Spleen (tissue), 11 donors: ENCODE measurements around the gene GABRA5. TPM values are rescaled to one million over a fixed set of nuclear protein-coding genes. Genes with fewer than 3 reads are reported as not detected.

Experiments
- DNase-seq: peaks from one replicate; pipeline ENCODE4 v3.0.0-alpha.2; 2020
- H3K27ac ChIP-seq, 8 donors: fragments of 200-600 bp; sonication (generic) in 7 of 8; 1 replicate in 4 of 8; 2 replicates in 4 of 8; pipeline versions ENCODE4 v1.5.0 to v1.8.0; 2016 to 2021; ENCODE audit warnings: inconsistent platforms in 4 of 8, mild to moderate bottlenecking in 4 of 8, moderate library complexity in 1 of 8
- H3K27me3 ChIP-seq, 7 donors: fragments of 200-600 bp; sonication (generic) in 6 of 7; replicated peaks in 1 of 7; 1 replicate in 4 of 7; 2 replicates in 3 of 7; pipeline versions ENCODE4 v1.5.0 to v1.8.0; 2016 to 2021; ENCODE audit warnings: inconsistent platforms in 3 of 7, mild to moderate bottlenecking in 1 of 7
- H3K36me3 ChIP-seq, 6 donors: fragments of 200-600 bp; sonication (generic) in 5 of 6; 1 replicate in 4 of 6; 2 replicates in 2 of 6; pipeline versions ENCODE4 v1.5.0 to v1.8.0; 2016 to 2021; ENCODE audit warnings: inconsistent platforms in 2 of 6
- H3K4me1 ChIP-seq, 6 donors: fragments of 200-600 bp; sonication (generic) in 5 of 6; 1 replicate in 3 of 6; 2 replicates in 3 of 6; pipeline versions ENCODE4 v1.5.0 to v1.8.0; 2016 to 2021; ENCODE audit warnings: inconsistent platforms in 3 of 6
- H3K4me3 ChIP-seq, 8 donors: fragments of 200-600 bp; sonication (generic) in 7 of 8; 1 replicate in 4 of 8; 2 replicates in 4 of 8; pipeline versions ENCODE4 v1.5.0 to v1.8.0; 2016 to 2021; ENCODE audit warnings: inconsistent platforms in 4 of 8, mild to moderate bottlenecking in 4 of 8, moderate library complexity in 2 of 8
- H3K9me3 ChIP-seq, 8 donors: fragments of 200-600 bp; sonication (generic) in 7 of 8; 1 replicate in 4 of 8; 2 replicates in 4 of 8; pipeline versions ENCODE4 v1.5.0 to v1.8.0; 2016 to 2021; ENCODE audit warnings: inconsistent platforms in 4 of 8
- CTCF ChIP-seq, 11 experiments: fragments of 200-600 bp in 7 of 11; fragments of 450-650 bp in 4 of 11; sonication (generic) in 4 of 11; IDR thresholded peaks in 8 of 11; conservative IDR thresholded peaks in 3 of 11; 1 replicate in 7 of 11; 2 replicates in 4 of 11; pipeline versions ENCODE4 v1.4.0 to v1.8.0; 2016 to 2021; ENCODE audit warnings: antibody characterized with exemption in 11 of 11, inconsistent platforms in 4 of 11, mild to moderate bottlenecking in 1 of 11
- POLR2A ChIP-seq, 3 donors: fragments of 450-650 bp; IDR thresholded peaks; one replicate each; pipeline ENCODE4 v1.5.1; 2017; ENCODE audit warnings: antibody characterized with exemption in 3 of 3, mild to moderate bottlenecking in 1 of 3
- POLR2AphosphoS5 ChIP-seq, 3 donors: sonication (generic); formaldehyde crosslinking; IDR thresholded peaks; one replicate each; pipeline ENCODE4 v1.5.1; 2017; ENCODE audit warnings: antibody characterized with exemption in 3 of 3
- WGBS, 5 donors: extraction: QIAGEN DNeasy Blood & Tissue Kit in 3 of 5; methylation state at CpG; one replicate each; pipeline versions ENCODE4 v1.1.5 to v1.1.7; 2013 to 2018; 5-methylcytosine and 5-hydroxymethylcytosine counted together
- intact Hi-C: fragments of 100-400 bp; cut with DNase I; formaldehyde crosslinking; loops from one replicate; pipeline ENCODE4 v1.15.0; 2023; ENCODE audit warnings: low total_unique reads
- polyA plus RNA-seq, 3 donors: library from polyadenylated mRNA; stranded (reverse); fragments of 200-250 nt; gene quantifications; one replicate each; pipeline ENCODE4 v1.2.1, GENCODE V29; 2013
- total RNA-seq, 7 donors: library from RNA; depleted of rRNA in 3 of 7; stranded (reverse); fragments of >200 nt in 3 of 7; fragmentation: NEBNext Ultra II Directional in 4 of 7; extraction: Animal tissue kit (Norgen Biotek cat#: 25700) in 4 of 7; gene quantifications; one replicate each; pipeline versions ENCODE4 v1.1.0 to v1.2.1, GENCODE V29; 2016 to 2021
- donor health status: healthy with polysubstance abuse.
- donor health status: DM: no; HTN: no; CAD: no; lungs with moderate emphysema.
- donor health status: DM: no; HTN: no; CAD: no.
- donor health status: Bipolar disorder and iron deficiency.
- donor health status: healthy.
- donor health status: DM: no; HTN: no; CAD: no.
- donor health status: DM: yes; HTN: yes; CAD: no.

The GABRA5 gene
- total and polyA plus RNA-seq, 10 donors: 0.02 to 0.85 (median 0.04) TPM; not detected in 7

- 81 to 93% (median 86%) methylated on average over 7 of the region's 7 CpGs for WGBS, 5 donors
- peaks cover 0 to 15% (median 4%) of the 10 kb centered on the region in 6 donors for H3K4me1 ChIP-seq
- intact Hi-C loops: loop anchor here (10.0 kb wide), 1 partner anchor 464 kb away; no protein-coding TSS in a partner anchor
- H3K9me3 ChIP-seq: peaks cover 0 to 10% (median 0%) of the 10 kb centered on the region in 8 donors
- H3K36me3 ChIP-seq: no peaks in the 10 kb centered on the region
- H3K27me3 ChIP-seq: peaks cover 0 to 55% (median 4%) of the 10 kb centered on the region in 7 donors
- no peak for DNase-seq
- no peak overlapping the region for H3K27ac ChIP-seq
- no peak overlapping the region for H3K4me3 ChIP-seq
- TF ChIP-seq POLR2A (IDR thresholded peaks at IDR 0.05): no peak
- TF ChIP-seq POLR2AphosphoS5 (IDR thresholded peaks at IDR 0.05): no peak
- TF ChIP-seq CTCF (IDR thresholded peaks at IDR 0.05 in 8 of 11, conservative IDR thresholded peaks at IDR 0.05 in 3 of 11): no peak
Observed at GRCh38 chr15:26890451-26890850, 23.6 kb downstream of the GABRA5 start.

- Histone ChIP-seq H3K27ac (no peak overlapping the region), H3K4me1 (peaks cover 0 to 15% (median 4%) of the 10 kb centered on the region in 6 donors), H3K9me3 (peaks cover 0 to 10% (median 0%) of the 10 kb centered on the region in 8 donors), H3K4me3 (no peak overlapping the region), H3K36me3 (no peaks in the 10 kb centered on the region), H3K27me3 (peaks cover 0 to 55% (median 4%) of the 10 kb centered on the region in 7 donors)
- intact Hi-C loops: loop anchor here (10.0 kb wide), 1 partner anchor 464 kb away; no protein-coding TSS in a partner anchor
- no peak for DNase-seq
- TF ChIP-seq POLR2AphosphoS5 (IDR thresholded peaks at IDR 0.05) (no peak), POLR2A (IDR thresholded peaks at IDR 0.05) (no peak), CTCF (IDR thresholded peaks at IDR 0.05 in 8 of 11, conservative IDR thresholded peaks at IDR 0.05 in 3 of 11) (no peak)
- WGBS, 5 donors: 56 to 70% (median 61%) methylated on average over 6 of the region's 6 CpGs
Observed at GRCh38 chr15:26890988-26891387, 24.1 kb downstream of the GABRA5 start.

- TF ChIP-seq CTCF (IDR thresholded peaks at IDR 0.05 in 8 of 11, conservative IDR thresholded peaks at IDR 0.05 in 3 of 11) (peak in 9 of 11 experiments; percentile 7 to 72 (median 62)), POLR2AphosphoS5 (IDR thresholded peaks at IDR 0.05) (no peak)
- Histone ChIP-seq H3K27me3 (peaks cover 0 to 55% (median 4%) of the 10 kb centered on the region in 7 donors), H3K36me3 (no peaks in the 10 kb centered on the region), H3K9me3 (peaks cover 0 to 10% (median 0%) of the 10 kb centered on the region in 8 donors), H3K27ac (peak overlapping the region in 2 of 8 donors; percentile 22 to 38), H3K4me1 (peaks cover 0 to 15% (median 4%) of the 10 kb centered on the region in 6 donors), H3K4me3 (peak overlapping the region in 7 of 8 donors; percentile 11 to 58 (median 23))
- DNase-seq: no peak
- 4 to 15% (median 9%) methylated on average over 24 to 37 of the region's 37 CpGs for WGBS, 5 donors
- intact Hi-C loops: loop anchor here (10.0 kb wide), 1 partner anchor 463 kb away; no protein-coding TSS in a partner anchor
Observed at GRCh38 chr15:26891448-26892181, 24.8 kb downstream of the GABRA5 start.

GRCh38 chr15:26892182-26892518, 25.3 kb downstream of the GABRA5 start:
- no peak for DNase-seq

More at GRCh38 chr15:26892182-26892518, 25.3 kb downstream of the GABRA5 start:
- WGBS, 5 donors: 7 to 42% (median 21%) methylated on average over 22 to 24 of the region's 24 CpGs
- Histone ChIP-seq H3K4me1 (peaks cover 0 to 15% (median 4%) of the 10 kb centered on the region in 6 donors), H3K36me3 (no peaks in the 10 kb centered on the region), H3K4me3 (peak overlapping the region in 5 of 8 donors; percentile 20 to 58 (median 33)), H3K27me3 (peaks cover 0 to 55% (median 4%) of the 10 kb centered on the region in 7 donors), H3K9me3 (peaks cover 0 to 10% (median 0%) of the 10 kb centered on the region in 8 donors), H3K27ac (peak overlapping the region in 1 of 8 donors; percentile 38)
- TF ChIP-seq POLR2A (IDR thresholded peaks at IDR 0.05): no peak
- no peak for TF ChIP-seq CTCF (IDR thresholded peaks at IDR 0.05 in 8 of 11, conservative IDR thresholded peaks at IDR 0.05 in 3 of 11)
- no peak for TF ChIP-seq POLR2AphosphoS5 (IDR thresholded peaks at IDR 0.05)
- intact Hi-C loops: loop anchor here (10.0 kb wide), 1 partner anchor 463 kb away; no protein-coding TSS in a partner anchor
